Uterus (tissue), 2 donors: ENCODE measurements around the gene MYOD1.

Source experiments
- POLR2A ChIP-seq, 2 donors: fragments of 450-650 bp; IDR thresholded peaks; one replicate each; pipeline ENCODE4 v1.6.1; 2016; ENCODE audit warnings: antibody characterized with exemption in 2 of 2, mild to moderate bottlenecking in 1 of 2, moderate library complexity in 1 of 2
- TF ChIP-seq, protein P1 (sequence below), 4 experiments: fragments of 200-600 bp in 2 of 4; fragments of 450-650 bp in 2 of 4; sonication (generic) in 2 of 4; IDR thresholded peaks; one replicate each; pipeline ENCODE4 v1.5.1; 2016 to 2019; ENCODE audit warnings: antibody characterized with exemption in 4 of 4, mild to moderate bottlenecking in 2 of 4, moderate library complexity in 1 of 4

DNA sequence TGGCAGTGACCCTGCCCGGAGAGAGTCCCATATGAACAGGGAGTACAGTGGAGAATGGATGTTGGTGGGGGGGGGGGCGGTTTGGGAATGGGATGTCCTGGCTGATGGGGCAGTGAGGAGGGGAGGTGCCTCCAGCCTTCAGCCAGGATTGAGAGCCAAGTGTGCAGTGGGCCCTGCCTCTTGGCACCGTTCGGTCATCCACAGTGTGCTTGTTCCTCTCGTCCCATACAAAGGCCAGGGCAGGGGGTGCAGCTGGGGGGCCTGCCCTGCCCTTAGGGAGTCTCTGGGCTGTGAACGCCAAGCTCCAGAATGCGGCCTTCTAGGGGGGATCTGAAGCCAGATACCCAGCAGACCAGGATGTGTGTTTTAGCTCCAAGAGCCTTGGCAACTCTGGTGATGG lies 49.2 kb downstream of the MYOD1 start:
- TF ChIP-seq, protein P1, sequence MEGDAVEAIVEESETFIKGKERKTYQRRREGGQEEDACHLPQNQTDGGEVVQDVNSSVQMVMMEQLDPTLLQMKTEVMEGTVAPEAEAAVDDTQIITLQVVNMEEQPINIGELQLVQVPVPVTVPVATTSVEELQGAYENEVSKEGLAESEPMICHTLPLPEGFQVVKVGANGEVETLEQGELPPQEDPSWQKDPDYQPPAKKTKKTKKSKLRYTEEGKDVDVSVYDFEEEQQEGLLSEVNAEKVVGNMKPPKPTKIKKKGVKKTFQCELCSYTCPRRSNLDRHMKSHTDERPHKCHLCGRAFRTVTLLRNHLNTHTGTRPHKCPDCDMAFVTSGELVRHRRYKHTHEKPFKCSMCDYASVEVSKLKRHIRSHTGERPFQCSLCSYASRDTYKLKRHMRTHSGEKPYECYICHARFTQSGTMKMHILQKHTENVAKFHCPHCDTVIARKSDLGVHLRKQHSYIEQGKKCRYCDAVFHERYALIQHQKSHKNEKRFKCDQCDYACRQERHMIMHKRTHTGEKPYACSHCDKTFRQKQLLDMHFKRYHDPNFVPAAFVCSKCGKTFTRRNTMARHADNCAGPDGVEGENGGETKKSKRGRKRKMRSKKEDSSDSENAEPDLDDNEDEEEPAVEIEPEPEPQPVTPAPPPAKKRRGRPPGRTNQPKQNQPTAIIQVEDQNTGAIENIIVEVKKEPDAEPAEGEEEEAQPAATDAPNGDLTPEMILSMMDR (IDR thresholded peaks at IDR 0.05) = no peak
- TF ChIP-seq POLR2A (IDR thresholded peaks at IDR 0.05) = no peak
